Limb (tissue), 2 donors: ENCODE data around the gene LGALS1.
A peak's percentile ranks its signal among the peaks of the same experiment; 100 is the strongest.
"Not testable (repeated sequence)": the region's sequence is repeated elsewhere in the genome, so short reads cannot be mapped to it uniquely, and the experiment has no call there.

Experiments used
- DNase-seq, 2 donors: peaks; one replicate each; pipeline ENCODE4 v3.0.0-alpha.2; 2016; ENCODE audit errors: extremely low spot score in 2 of 2

The LGALS1 gene

DNA sequence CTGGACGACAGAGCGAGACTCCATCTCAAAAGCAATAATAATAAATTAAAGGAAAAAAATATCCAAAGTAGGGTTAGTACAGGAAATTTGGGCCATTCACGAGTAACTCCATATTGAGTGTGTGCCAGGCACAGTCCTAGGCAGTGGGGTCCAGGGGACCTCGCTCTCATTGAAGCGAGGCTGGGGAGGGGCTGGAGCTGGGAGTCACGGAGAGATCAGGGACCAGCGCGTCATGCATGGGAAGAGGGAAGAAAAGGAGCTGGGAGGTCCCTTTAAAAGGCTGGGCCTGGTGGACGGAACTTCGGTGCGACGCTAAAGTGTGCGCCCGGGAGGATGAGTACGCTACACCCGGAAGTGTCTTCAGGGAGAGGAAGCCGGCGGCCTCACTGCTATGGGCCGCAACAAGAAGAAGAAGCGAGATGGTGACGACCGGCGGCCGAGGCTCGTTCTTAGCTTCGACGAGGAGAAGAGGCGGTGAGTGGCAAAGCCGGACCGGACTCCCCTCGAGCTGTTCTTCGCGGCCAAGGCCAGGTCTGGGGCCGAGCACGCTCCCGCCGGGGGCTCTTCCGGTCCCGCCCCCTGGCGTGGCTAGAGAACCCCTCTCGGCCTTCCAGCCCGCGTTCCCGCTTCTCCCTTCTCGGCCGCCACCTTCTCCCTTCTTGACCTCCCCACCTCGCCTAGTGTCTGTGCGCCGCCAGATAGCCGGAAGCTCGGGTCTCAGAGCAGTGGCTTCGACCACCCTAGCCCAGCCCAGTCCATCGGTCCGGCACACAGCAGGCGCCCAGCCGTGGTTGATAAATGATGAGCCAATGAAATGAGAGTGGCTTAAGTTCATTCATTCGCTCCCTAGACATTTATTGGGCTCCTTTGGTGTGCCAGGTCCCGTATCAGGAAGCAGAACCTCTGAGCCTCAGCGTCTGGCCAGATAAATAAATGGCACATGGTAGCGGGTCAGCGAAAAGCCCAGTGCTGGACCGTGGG, 10.9 kb downstream of the LGALS1 start, which contains the start of gene NOL12:
Gene NOL12, plus strand, starts transcription at position 342 of the 981 bp plus-strand sequence. Its CDS starts 50 bp downstream, at position 392.
- DNase-seq = peak; percentile 90 to 91

DNA sequence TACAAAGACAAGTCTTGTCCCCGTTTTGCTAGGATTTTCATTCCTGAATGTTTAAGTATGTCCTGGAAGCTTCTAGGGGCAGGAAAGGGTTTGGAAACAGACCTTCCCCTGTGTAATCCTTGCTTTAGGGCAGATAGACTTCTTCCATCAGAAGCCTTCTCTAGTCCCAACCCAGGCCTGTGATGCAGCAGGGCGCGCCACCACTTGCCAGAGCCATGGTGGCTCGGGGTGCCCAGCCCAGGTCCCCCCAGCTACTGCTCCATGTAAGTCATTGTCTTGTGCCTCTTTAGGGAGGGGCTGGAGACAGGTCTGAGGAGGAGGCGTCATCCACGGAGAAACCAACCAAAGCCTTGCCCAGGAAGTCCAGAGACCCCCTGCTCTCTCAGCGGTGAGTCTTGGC, 15.0 kb downstream of the LGALS1 start:
- DNase-seq = no peak

DNA sequence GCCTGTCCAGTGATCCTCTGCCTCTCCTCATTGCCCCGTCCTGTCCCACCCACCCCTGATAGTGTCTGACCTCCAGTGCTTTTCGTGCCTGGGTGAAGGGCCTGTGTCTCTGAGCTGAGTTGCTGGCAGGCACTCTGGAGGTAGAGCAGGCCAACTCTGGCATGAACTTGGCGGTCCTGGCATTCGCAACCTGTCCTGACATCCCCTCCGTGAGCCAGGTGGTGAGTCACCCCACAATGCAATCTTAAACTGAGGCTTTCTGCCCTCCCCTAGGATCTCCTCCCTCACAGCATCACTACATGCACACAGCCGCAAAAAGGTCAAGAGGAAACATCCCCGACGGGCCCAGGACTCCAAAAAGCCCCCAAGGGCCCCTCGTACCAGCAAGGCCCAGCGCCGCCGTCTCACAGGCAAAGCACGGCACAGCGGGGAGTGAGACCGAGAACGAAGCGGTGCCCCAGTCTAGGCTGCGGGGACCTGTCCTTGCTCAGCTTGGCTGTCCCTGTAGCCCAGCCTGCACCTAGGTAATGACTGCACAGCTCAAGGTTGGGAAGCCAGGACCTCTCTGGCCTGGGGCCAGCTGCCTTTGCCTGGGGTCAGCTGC, 15.6 kb downstream of the LGALS1 start:
- DNase-seq = no peak

DNA sequence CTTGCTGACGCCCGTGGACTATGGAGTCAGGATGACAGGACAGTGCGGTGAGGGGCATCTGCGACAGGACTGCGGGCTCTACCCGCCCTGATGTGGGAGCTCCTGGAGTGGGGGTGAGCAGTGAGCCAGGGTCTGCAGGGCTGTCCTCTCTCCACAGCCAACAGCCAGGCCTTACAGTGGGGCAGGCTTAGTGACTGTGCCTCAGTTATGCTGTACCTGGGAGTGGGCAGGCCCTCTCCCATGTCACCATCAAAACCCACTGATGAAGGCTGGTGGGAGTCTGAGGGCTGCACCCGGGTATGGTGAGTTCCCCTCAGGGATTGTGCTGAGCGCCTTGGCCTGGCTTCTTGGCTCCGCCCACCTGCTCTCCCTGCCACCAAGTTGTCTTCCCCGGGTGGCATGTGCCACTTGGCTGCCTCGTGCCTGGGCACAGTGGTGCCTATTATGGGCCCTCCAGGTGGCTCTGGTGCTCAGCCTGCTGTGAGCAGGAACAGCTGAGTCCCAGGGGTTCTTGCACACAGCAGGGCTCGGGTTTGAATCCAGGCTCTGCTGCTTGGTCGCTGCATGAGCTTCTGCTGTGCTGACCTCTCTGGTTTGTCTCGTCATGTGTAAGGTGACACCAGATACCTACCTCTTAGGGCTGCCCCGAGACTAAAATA, 17.3 kb downstream of the LGALS1 start:
- DNase-seq = no peak

DNA sequence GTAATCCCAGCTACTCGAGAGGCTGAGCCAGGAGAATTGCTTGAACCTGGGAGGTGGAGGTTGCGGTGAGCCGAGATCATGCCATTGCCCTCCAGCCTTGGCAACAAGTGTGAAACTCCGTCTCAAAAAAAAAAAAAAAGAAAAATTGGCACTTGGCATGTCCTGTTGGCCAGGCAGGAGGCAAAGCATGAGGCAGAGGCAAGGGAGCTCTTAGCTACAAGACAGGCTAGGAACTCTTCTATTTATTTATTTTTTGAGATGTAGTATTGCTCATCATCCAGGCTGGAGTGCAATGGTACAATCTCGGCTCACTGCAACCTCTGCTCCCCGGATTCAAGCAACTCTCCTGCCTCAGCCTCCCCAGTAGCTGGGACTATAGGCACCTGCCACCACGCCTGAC, 18.7 kb downstream of the LGALS1 start:
- not testable (repeated sequence) for DNase-seq

DNA sequence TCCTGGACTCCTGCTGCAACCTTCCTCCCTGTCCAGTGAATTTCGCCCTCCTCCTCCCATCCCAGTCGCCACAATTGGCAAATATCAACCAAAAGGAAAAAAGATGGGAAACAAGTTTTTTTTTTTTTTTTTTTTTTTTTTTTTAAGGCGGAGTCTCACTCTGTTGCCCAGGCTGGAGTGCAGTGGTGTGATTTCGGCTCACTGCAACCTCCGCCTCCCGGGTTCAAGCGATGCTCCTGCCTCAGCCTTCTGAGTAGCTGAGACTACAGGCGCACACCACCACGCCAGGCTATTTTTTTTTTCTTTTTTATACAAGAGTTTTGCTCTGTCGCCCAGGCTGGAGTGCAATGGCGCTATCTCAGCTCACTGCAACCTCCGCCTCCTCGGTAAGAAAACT, 20.8 kb downstream of the LGALS1 start:
- DNase-seq = not testable (repeated sequence)

DNA sequence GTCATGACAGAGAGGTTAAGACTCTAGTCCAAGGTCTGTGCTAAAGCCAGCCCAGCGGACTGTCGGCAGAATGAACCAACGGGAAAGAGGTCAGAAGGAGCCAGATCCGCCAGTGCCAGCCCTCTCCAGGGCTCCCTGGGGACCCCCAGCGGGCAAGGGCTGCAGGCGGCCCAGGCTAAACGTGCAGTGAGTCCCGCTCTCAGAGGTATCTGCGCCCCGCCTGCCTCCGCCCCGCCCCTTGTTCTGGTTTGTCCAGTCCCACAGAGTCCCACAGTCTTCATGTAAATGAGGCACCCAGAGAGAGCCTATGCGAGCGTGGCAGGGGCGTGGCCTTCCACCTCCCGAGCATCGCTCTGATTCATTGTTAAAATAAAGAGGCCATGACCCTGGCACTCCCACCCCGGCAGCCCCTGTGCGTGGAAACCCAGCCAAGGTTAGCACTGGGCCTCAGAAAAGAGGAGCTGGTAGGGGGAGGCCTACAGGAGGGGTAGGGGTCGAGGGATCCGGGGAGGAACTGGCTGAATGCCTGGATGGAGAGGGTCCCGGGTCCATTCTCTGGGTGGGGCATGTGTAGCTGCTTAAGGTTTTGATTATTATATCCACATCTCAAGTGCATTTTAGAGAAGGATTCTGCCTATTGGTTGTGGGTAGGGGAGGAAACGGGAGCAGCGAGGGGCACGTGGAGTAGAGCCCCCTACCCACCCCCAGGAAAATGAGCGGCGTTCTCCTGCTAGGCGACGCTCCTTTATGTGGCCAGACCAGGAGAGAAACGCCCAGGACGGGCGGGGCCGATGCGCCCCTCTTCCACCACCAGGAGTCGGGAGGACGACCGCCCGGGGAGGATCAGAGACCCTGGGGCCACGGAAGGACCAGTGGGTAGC, 21.5 kb downstream of the LGALS1 start, which contains the start of gene TRIOBP:
Gene TRIOBP, plus strand, starts transcription at position 392 of the 881 bp plus-strand sequence. CDS start 4,318 bp downstream, outside the sequence.
- peak; percentile 88 to 95 for DNase-seq

DNA sequence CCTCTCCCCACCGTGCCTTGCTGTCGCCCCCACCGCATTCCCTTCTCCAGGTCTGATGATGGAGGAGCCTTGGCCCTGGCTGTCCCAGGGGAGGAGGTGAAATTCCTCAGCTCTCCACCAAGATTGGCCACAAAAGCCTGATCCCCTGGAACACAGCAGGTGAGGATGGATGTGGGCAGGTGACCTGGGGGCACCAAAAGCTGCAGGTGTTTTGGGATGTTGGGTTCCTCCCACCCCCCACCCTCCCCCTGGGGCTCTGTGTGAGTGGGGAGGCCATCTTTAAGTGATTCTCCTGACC, 22.1 kb downstream of the LGALS1 start:
- DNase-seq = no peak

DNA sequence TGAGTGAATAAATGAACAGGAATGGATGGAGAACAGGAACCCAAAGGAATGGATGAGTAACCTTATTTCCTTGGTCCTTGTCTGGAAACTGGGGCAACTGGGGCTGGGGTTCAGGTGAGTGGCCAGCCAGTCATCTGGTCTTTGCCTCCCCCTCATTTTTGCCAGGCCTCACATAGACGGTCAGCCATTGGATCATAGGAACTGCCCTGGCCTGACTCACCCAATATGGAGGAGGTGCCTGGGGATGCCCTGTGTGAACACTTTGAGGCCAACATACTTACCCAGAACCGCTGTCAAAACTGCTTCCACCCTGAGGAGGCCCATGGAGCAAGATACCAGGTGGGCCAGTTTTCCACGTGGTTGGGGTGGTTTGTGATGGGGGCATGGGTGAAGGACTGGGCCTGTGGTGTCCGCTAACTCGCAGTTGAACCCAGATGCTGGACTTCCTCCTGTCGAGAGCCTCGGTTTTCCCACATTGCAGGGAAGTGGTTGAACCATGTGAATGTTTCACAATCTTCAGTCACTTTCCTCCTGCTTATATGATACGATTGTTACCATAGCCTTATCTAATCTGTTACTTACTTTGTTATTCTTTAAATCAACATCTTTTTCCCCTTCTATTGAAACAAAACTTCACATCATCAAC, 25.8 kb downstream of the LGALS1 start:
- no peak for DNase-seq

DNA sequence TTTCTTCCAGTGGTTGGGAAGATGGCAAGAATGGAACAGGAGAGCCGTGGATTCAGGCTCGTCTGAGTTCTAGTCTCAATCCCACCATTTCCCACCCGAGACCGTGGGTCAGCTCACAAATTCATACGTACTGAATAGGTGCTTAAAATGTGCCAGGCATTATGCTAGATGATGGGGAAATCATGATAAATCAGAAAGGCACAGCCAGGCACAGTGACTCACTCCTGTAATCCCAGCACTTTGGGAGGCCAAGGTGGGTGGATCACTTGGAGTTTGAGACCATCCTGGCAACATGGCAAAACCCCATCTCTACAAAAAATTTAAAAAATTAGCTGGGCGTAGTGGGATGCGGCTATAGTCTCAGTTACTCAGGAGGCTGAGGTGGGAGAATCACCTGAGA, 28.5 kb downstream of the LGALS1 start:
- no peak for DNase-seq

DNA sequence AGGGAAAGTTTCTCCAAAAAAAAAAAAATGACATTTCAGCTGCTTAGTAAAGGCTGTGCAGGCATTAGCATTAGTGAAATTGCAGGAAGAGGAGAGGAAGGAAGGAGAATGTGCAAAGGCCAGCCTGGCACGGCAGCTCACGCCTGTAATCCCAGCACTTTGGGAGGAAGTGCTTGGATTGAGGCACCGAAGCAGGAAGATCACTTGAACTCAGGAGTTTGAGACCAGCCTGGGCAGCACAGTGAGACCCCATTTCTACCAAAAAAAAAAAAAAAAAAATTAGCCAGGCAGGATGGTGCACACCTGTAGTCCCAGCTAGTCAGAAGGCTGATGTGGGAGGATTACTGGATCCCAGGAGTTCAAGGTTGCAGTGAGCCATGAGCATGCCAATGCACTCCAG, 29.2 kb downstream of the LGALS1 start:
- DNase-seq = no peak

DNA sequence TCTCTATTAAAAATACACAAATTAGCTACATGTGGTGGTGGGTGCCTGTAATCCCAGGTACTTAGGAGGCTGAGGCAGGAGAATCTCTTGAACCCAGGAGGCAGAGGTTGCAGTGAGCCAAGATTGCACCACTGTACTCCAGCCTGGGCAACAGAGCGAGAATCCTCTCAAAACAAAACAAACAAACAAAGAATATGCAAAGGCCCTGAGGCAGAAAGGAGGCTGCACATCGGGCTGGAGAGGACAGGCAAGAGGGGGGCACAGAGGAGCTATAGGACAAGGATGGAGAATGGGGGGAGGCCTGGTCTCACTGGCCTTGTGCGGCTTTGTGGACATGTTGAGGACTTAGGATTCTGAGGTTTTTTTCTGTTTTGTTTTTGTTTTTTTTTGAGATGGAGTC, 29.8 kb downstream of the LGALS1 start:
- no peak for DNase-seq

DNA sequence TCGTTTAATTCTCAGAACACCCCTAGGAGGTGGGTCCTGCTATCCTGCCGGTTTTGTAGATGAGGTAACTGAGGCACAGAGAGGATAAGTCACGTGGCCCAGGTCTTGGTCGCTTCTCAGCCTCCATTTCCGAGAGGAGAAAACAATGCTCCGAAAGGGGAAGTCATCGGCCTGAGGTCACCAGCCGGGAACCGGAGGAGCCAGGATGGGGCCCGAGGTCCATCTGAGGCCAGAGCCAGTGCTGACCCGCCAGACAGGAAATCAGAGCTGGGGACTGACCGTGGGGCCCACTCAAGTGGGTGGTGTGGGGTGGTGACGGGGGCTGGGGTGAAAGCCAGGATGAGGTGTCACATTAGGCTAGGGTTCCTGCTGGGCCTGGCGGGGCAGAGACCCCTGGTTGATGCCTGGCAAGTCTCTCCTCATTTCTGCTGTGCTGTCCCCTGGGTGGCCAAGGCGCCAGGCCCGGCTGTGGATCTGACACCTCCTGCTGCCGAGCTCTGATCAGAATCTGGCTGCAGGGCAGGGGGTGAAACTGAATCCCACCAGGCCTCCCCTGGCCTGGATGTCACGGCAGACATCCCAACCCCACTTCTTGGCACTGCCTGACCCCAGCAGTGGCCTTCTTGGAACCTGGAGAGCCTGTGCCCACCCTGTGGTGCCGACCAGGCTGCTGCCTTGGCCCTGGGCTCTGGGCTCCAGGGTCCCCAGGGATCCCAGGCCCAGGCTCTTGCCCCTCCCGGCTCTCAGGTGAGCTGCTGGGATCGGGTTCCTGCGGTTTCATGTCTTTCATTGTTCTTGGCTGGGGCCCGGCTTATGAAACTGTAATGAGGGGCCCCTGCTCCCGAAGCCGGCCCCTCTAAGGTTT, 33.4 kb downstream of the LGALS1 start:
- no peak for DNase-seq

DNA sequence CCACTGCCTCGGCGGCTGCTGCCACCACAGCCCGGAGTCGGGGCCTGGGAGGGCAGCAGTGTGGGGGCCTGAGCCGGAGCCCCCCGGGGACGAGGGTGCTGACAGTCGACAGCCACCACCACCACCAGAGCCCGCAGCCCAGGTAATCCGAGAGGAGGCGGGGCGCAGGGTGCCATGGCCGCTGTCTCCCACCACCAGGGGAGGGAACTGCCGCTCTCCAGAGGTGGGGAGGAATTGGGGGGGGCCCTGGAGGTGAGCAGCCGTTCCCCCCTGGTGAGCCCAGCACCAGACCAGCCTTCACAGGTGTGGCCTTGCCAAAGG, 34.0 kb downstream of the LGALS1 start:
- DNase-seq = no peak

DNA sequence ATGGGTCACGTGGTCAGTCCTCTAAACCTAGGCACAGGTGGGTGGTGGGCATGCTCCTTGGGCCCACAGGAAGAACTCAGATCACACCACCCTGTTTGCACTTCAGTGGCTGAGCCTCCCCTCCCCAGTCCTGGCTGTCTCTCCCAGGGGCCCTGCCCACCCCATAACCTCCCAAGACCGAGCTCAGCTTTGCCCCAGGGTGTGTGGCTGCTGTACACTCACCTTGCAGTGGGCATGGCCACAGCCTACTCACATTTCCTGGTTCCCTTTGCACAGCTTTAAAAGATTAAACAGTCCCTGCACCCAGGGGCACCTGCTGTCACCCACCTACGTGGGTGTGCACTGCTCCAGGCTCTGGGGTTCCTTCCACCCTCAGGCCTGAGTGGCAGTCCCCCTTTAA, 35.2 kb downstream of the LGALS1 start:
- no peak for DNase-seq

DNA sequence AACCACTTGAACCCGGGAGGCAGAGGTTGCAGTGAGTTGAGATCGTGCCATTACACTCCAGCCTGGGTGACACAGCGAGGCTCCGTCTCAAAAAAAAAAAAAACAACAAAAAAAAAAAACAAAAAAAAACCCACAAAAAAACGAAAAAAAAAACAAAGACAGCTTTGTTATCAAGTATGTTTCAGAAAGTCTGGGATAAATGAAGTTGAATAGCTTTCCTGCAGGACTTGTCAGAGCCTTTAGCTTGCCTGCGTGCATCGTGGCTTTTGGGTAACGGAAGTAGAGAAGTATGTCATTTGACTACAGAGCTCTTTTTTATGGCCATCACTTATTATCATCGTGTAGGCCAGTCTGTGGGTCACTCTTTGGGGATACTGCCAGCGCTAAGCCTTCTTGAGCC, 36.1 kb downstream of the LGALS1 start:
- DNase-seq = no peak

DNA sequence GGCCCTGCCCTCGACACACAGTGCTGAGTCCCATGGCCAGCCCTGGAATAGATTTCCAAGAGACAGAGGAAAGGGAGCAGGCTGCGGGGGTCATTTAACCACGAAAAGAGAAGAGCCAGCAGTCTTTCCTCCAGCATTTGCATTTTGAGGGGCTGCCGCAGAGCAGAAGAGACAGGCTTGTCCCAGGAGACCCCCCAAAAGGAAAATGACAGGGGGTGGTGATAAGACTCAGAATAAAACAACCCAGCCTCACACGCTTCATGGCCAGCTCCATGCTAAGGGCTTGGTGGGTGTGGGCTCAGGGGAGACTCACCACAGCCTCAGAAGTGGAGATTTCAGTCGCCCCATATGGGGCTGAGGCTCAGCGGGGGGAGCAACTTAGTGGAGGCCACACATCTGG, 38.3 kb downstream of the LGALS1 start:
- no peak for DNase-seq

DNA sequence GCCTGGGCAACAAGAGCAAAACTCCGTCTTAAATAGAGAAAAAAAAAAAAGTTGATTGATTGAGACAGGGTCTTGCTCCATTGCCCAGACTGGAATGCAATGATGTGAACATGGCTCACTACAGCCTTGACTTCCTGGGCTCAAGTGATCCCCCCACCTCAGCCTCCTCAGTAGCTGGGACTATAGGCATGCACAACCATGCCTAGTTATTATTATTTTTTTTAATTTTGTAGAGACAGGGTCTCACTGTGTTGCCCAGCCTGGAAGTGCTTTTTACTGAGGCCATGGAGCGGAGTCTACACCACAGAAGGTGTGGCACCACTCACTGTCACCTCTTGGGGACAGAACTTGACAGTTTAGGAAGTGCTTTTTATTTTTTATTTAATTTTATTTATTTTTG, 39.2 kb downstream of the LGALS1 start:
- no peak for DNase-seq

DNA sequence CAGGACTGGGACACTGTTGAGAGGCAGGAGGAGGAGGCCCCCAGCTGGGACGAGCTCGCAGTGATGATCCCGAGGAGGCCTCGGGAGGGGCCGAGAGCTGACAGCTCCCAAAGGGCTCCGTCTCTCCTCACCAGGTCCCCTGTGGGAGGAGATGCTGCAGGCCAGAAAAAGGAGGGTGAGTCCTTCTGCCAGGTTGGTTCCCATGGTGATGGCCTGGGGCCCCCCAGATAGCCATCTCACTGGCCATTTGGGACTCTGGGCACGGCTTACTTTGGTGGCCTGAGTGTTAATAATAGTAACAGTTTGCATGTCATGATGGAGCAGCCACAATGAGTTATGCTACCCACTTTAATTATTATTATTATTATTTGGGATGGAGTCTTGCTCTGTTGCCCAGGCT, 40.3 kb downstream of the LGALS1 start:
- DNase-seq = no peak

DNA sequence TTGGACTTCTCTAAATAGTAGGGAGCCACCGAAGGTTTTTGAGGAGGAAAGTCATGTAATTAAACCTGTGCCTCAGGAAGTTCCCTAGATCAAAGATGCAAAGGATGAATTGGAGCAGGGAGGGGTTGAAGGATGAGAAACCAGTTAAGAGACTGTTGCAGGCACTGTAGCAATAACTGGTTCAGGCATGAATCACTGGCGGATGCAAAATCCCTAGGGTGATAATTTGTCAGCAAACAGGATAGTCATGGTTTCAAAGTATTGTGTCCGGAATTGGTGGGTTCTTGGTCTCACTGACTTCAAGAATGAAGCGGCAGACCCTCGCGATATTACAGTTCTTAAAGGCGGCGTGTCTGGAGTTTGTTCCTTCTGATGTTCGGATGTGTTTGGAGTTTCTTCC, 41.3 kb downstream of the LGALS1 start:
- DNase-seq = no peak
